GM19452 (cell line): ENCODE results near the gene MYO5B.

Experiments used
- ATAC-seq: cut with Tn5 transposase; IDR thresholded peaks from one replicate; pipeline ENCODE4 v1.9.1; 2021; ENCODE audit not compliant: unreplicated experiment

MYO5B gene

GRCh38 chr18:50074404-50074803, 120.5 kb downstream of the MYO5B start:
- ATAC-seq = no peak

- no peak for ATAC-seq
These were observed 121.6 kb downstream of the MYO5B start for GRCh38 chr18:50073319-50073718.

DNA sequence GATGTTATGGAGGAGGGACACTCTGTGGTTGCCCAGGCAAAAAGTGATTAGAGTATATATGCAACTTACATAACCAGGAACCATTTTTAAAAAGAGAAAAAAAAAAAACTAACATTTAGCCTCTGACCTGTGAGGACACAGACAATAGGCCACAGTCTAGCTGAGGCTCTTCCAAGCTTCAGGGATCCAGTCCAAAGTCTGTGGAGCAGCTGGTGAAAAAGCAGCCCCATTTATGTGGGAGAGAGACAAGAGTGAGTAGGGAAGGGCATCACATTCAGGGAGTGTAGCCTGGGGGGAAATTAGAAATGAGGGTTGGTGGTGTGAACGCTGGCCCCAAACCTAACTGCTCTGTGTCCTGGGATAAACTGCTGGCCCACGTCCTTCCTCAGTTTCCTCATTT, 122.8 kb downstream of the MYO5B start:
- no peak for ATAC-seq

DNA sequence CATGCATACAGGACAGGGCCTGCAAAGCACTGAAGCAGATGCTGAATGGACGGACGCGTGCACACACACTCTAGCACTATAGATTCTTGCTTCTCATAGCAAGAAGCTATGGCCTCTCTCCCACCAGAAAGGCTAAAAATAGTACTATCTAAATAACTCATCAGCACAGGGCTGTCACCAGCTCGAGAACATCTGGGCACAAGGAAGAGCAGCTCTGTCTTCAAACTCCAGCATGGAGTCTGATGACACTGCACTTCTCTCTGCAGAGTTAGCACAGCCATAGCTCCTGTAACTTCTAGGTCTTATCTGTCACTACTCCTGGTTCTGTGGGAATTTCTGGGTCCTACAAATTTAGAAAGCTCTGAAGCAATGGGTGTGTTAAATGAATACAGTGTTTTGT, 123.5 kb downstream of the MYO5B start:
- ATAC-seq = no peak

- no peak for ATAC-seq
These were observed 125.5 kb downstream of the MYO5B start for GRCh38 chr18:50069422-50069821.

DNA sequence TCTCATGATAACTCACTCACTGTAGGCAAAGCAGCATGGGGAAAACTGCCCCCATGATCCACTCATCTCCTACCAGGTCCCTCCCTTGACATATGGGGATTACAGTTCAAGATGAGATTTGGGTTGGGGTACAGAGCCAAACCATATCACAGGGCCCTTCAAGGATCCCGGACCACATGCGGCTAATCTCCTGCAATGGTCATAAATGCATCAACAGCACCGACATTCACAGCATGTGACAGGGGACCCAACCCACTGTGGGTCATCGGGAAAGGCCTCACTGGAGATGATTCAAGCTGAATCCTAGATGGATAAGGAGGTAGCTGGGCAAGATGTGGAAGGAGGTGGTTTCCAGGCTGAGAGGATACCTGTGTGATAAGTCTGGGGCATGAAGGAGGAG, 129.4 kb downstream of the MYO5B start:
- no peak for ATAC-seq

DNA sequence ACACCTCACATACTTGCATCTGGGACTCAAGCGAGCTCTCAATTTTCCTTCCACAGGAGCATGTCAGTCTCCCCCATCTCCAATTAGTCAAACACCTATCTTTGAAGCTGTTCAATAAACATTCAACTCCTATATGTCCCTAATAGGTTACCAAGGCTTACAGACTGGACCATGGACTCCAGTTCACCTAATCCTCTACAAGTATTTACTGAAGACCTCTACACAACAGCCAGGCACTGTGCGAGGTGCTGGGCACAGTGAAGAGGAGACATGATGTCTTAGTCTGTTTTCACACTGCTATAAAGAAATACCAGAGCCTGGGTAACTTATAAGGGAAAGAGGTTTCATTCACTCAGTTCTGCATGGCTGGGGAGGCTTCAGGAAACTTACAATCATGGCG, 129.9 kb downstream of the MYO5B start:
- ATAC-seq = no peak

- no peak for ATAC-seq
These were observed 132.9 kb downstream of the MYO5B start for GRCh38 chr18:50061876-50062517.

DNA sequence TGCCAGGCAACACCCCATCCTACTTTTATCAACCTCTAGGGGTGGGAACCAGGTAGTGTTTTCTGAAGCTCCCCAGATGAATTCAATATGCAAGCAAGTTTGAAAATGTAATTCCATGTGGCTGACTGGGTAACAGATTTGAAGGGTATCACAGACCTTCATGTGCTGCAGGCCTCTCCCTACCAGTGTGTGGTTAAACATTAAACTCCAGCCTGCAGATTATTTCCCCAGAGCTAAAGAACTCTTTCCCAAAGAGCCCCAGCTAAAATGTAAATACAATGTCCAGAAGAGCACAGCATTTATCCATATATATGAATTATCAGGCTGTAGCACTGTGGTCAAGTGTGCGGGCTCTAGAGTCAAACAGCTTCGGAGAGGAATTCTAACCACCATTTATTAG, 134.1 kb downstream of the MYO5B start:
- no peak for ATAC-seq

DNA sequence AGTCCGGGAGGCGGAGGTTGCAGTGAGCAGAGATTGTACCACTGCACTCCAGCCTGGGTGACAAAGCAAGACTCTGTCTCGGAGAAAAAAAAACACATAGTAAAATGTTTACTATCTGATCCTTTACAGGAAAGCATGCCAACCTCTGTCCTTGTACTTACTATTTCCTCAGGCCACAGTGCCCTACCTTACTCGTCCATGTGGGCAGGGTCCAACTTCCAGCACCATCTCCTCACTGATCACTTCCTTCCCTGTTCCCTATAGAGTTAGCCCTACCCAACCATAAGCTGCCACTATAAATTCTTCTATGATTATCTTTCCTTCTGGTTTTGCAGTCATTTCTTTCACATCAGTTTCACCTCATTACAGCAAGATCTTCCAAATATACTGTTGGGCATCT, 136.2 kb downstream of the MYO5B start:
- no peak for ATAC-seq

- no peak for ATAC-seq
These were observed 137.9 kb downstream of the MYO5B start for GRCh38 chr18:50057009-50057408.

GRCh38 chr18:50056185-50056584, 138.8 kb downstream of the MYO5B start:
- ATAC-seq = no peak

GRCh38 chr18:50055488-50055887, 139.5 kb downstream of the MYO5B start:
- no peak for ATAC-seq

DNA sequence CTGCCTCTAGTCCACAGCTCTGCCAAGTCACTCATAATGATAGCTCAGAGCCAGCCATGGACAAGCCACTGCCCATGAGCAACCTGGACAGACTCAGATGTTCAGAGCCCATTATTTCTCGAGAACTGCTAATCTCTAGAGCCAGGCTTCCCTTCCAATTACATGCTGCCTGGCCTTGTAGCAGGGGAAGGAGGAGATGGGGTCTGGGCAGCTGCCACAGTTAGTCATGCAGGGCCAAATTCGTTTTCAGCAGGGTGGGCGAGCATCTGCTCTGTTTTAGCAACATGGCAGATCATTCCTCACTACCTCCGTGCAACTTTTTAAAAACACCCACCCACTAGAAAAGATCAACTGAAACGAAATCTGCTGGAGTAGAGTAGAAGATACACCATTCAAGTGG, 141.8 kb downstream of the MYO5B start:
- ATAC-seq = no peak

DNA sequence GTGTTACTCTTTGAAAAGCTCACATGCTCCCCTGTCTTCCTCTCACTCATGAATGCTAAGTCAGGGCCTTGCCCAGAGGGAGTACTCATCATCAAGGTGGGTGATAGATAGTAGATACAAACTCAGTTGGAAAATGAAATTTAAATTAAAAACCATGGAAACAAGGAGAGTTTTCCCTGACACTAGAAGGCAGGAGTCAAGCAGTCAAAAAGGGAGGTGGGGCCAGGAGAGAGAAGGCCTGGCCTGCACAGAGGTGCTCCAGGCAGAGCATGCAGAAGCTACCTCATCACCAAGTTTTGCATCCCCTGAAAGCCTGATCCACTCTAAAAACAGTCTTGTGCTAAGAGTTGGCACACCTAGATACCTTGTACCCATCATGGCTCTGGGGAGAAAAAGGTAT, 143.7 kb downstream of the MYO5B start:
- ATAC-seq = no peak

- no peak for ATAC-seq
These were observed 149.8 kb downstream of the MYO5B start for GRCh38 chr18:50045126-50045525.

GRCh38 chr18:50044402-50044801, 150.5 kb downstream of the MYO5B start:
- no peak for ATAC-seq

DNA sequence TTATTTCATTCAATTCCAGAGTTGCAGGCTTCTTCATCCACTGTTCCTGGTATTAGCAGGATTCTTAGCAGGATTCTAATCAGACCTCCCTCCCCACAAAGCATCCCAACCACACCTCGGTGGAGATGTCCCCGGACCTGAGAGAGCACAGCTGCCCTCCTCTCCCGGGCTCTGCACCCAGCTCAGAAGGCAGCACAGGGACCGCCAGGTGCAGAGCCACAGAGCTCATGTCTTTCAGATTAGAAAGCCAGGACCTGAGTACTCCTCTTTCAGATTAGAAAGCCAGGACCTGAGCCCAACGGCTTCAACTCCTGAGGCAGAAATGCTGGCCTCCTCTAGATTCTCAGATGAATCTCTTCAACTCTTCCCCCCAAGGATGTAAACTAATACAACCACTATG, 152.3 kb downstream of the MYO5B start:
- ATAC-seq = no peak

GRCh38 chr18:50039746-50040145, 155.2 kb downstream of the MYO5B start:
- no peak for ATAC-seq

- ATAC-seq = no peak
These were observed 156.5 kb downstream of the MYO5B start for GRCh38 chr18:50038448-50038847.

- no peak for ATAC-seq
These were observed 160.9 kb downstream of the MYO5B start for GRCh38 chr18:50034029-50034428.

DNA sequence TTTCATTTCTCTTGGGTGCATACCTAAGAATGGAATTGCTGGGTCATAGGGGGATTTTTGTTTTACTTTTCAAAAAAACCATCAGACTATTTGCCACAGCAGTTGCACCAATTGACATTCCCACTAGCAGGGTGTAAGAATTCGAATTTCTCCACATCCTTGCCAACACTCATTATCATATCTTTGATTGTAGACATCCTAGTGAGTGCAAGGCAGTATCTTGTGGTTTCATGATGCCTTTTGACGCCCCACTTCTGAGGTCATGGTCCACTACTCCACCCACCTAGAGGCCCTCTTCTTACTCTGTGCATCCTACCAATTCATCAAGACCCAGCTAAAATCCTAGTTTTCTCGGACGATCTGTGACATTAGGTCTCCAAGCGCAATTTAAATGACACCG, 161.9 kb downstream of the MYO5B start:
- ATAC-seq = no peak

- no peak for ATAC-seq
These were observed 164.8 kb downstream of the MYO5B start for GRCh38 chr18:50030146-50030545.

DNA sequence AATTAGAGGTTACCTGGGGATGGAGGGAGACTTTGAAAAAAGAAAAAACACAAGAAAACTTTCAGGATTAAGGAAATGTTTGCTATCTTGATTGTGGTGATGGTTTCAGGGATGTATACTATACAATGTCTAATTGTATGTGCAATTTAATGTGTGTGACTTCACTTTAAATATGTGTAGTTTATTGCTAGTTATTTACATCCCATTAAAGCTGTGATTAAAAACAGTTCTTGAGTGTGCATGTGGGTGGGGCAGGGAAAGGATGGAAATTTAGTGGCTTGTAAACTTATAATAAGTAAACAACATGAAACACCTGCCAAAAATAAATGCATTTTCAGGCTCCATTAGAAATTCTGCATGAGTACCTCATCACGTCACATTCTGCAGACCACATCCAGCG, 167.0 kb downstream of the MYO5B start:
- no peak for ATAC-seq
